Trophoblast cell (in vitro differentiated cells and primary cell): ENCODE measurements around the gene ARSI.
"Not testable (repeated sequence)": the region's sequence is repeated elsewhere in the genome, so short reads cannot be mapped to it uniquely, and the experiment has no call there.

ENCODE experiments used
- DNase-seq, 2 donors: peaks; one replicate each; pipeline ENCODE4 v3.0.0-alpha.2; 2016
- H2AFZ ChIP-seq: 2 replicates; pipeline ENCODE4 v1.6.1; 2013; ENCODE audit warnings: low read length, moderate library complexity, mild to moderate bottlenecking; ENCODE audit not compliant: insufficient read depth, poor library complexity
- H2AK5ac ChIP-seq: 2 replicates; pipeline ENCODE4 v1.6.1; 2013; ENCODE audit warnings: mild to moderate bottlenecking, low read length
- H2BK120ac ChIP-seq: 2 replicates; pipeline ENCODE4 v1.6.1; 2013; ENCODE audit warnings: low read length, mild to moderate bottlenecking, moderate library complexity; ENCODE audit not compliant: insufficient read depth, poor library complexity
- H2BK12ac ChIP-seq: 2 replicates; pipeline ENCODE4 v1.6.1; 2013; ENCODE audit warnings: mild to moderate bottlenecking, low read length, moderate library complexity
- H2BK5ac ChIP-seq: 2 replicates; pipeline ENCODE4 v1.6.1; 2013; ENCODE audit warnings: low read length, low read depth, moderate library complexity, mild to moderate bottlenecking; ENCODE audit not compliant: poor library complexity
- H3K14ac ChIP-seq: 2 replicates; pipeline ENCODE4 v1.6.1; 2013; ENCODE audit warnings: mild to moderate bottlenecking, low read length
- H3K18ac ChIP-seq: 2 replicates; pipeline ENCODE4 v1.6.1; 2013; ENCODE audit warnings: mild to moderate bottlenecking, low read length
- H3K23ac ChIP-seq: 2 replicates; pipeline ENCODE4 v1.6.1; 2013; ENCODE audit warnings: low read length
- H3K27ac ChIP-seq: 2 replicates; pipeline ENCODE4 v1.5.1; 2013; ENCODE audit warnings: low read depth, mild to moderate bottlenecking, inconsistent platforms, low read length, moderate library complexity
- H3K27me3 ChIP-seq: 2 replicates; pipeline ENCODE4 v1.6.1; 2013; ENCODE audit warnings: inconsistent platforms, mild to moderate bottlenecking, low read length, moderate library complexity; ENCODE audit not compliant: insufficient read depth
- H3K36me3 ChIP-seq, 2 experiments: 1 replicate in 1 of 2; 2 replicates in 1 of 2; pipeline ENCODE4 v1.6.1; 2013; ENCODE audit warnings: low read length in 2 of 2, mild to moderate bottlenecking in 2 of 2, moderate library complexity in 1 of 2; ENCODE audit not compliant: insufficient read depth in 2 of 2, control insufficient read depth in 1 of 2
- H3K4ac ChIP-seq: 2 replicates; pipeline ENCODE4 v1.6.1; 2013; ENCODE audit warnings: low read depth, mild to moderate bottlenecking, low read length, moderate library complexity
- H3K4me1 ChIP-seq, 2 experiments: 1 replicate in 1 of 2; 2 replicates in 1 of 2; pipeline ENCODE4 v1.6.1; 2013; ENCODE audit warnings: low read length in 2 of 2, mild to moderate bottlenecking in 2 of 2, moderate library complexity in 1 of 2; ENCODE audit not compliant: insufficient read depth in 2 of 2, control insufficient read depth in 1 of 2
- H3K4me2 ChIP-seq: 2 replicates; pipeline ENCODE4 v1.6.1; 2013; ENCODE audit warnings: inconsistent platforms, mild to moderate bottlenecking, low read length, moderate library complexity
- H3K4me3 ChIP-seq: 2 replicates; pipeline ENCODE4 v1.5.1; 2013; ENCODE audit warnings: mild to moderate bottlenecking, low read depth, low read length, inconsistent platforms
- H3K79me1 ChIP-seq: one replicate; pipeline ENCODE4 v1.6.1; 2013; ENCODE audit warnings: low read length
- H3K79me2 ChIP-seq: 2 replicates; pipeline ENCODE4 v1.6.1; 2013; ENCODE audit warnings: low read length, mild to moderate bottlenecking; ENCODE audit not compliant: control insufficient read depth, insufficient read depth, poor library complexity
- H3K9ac ChIP-seq: 2 replicates; pipeline ENCODE4 v1.6.1; 2013; ENCODE audit warnings: mild to moderate bottlenecking, low read length
- H3K9me3 ChIP-seq: 2 replicates; pipeline ENCODE4 v1.6.1; 2013; ENCODE audit warnings: low read depth, mild to moderate bottlenecking, control low read depth, inconsistent platforms, low read length; ENCODE audit not compliant: insufficient read depth
- H4K12ac ChIP-seq: 2 replicates; pipeline ENCODE4 v1.6.1; 2013; ENCODE audit warnings: low read depth, mild to moderate bottlenecking, low read length, moderate library complexity
- H4K8ac ChIP-seq: 2 replicates; pipeline ENCODE4 v1.6.1; 2013; ENCODE audit warnings: low read depth, mild to moderate bottlenecking, low read length, moderate library complexity
- H4K91ac ChIP-seq: one replicate; pipeline ENCODE4 v1.6.1; 2013; ENCODE audit warnings: low read depth, mild to moderate bottlenecking, low read length, moderate library complexity
- WGBS: extraction: QIAGEN DNeasy Blood & Tissue Kit; methylation state at CpG from one replicate; pipeline ENCODE4 v1.1.7; 2013; ENCODE audit warnings: missing lambda C conversion rate; ENCODE audit not compliant: insufficient read length, insufficient coverage; ENCODE audit errors: extremely low coverage; 5-methylcytosine and 5-hydroxymethylcytosine counted together

The ARSI gene

DNA sequence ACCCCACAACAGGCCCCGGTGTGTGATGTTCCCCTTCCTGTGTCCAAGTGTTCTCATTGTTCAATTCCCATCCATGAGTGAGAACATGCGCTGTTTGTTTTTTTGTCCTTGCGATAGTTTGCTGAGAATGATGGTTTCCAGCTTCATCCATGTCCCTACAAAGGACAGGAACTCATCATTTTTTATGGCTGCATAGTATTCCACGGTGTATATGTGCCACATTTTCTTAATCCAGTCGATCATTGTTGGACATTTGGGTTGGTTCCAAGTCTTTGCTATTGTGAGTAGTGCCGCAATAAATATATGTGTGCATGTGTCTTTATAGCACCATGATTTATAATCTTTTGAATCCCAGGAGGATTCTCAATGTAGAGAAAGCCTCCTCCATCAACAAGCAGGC is 54.2 kb downstream of the ARSI start:
- DNase-seq, H2BK12ac ChIP-seq, H3K27ac ChIP-seq, H3K79me1 ChIP-seq, H3K18ac ChIP-seq, H3K9ac ChIP-seq, H3K79me2 ChIP-seq, H4K12ac ChIP-seq, H2BK5ac ChIP-seq, H2AFZ ChIP-seq, H3K4me2 ChIP-seq, H2BK120ac ChIP-seq, H3K27me3 ChIP-seq, H3K23ac ChIP-seq, H3K4me3 ChIP-seq, H3K9me3 ChIP-seq, H4K8ac ChIP-seq, H3K14ac ChIP-seq, H2AK5ac ChIP-seq, H3K36me3 ChIP-seq, H4K91ac ChIP-seq, H3K4ac ChIP-seq: not testable (repeated sequence)
- peaks cover 15 to 16% of the 10 kb centered on the region in 2 experiments for H3K4me1 ChIP-seq
- no CpG with 5 or more reads among the region's 6 CpGs for WGBS

DNA sequence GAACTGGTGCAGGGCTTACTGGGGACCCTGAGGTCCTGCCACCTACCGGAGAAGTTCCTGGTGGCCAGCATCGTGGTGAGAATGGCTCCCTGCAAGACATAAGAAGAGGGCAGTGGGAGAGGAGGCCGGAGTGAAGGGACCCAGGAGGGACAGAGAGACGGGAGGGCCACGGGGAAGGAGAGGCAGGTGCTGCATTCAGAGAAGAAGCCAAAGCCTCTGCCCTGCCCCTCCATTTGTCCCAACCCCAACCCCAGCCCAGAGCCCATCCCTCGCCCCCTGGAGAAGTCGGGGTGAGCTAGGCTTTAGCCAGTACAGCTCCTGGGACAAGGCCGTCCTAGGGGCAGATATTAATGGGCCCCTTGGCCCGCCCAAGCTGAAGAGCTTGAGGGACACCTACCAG is 55.0 kb downstream of the ARSI start:
- Histone ChIP-seq H2BK120ac (no peak overlapping the region), H3K23ac (no peak overlapping the region), H3K18ac (no peak overlapping the region), H3K27ac (no peak overlapping the region), H3K27me3 (no peaks in the 10 kb centered on the region), H2AK5ac (no peak overlapping the region), H3K79me1 (no peaks in the 10 kb centered on the region), H4K91ac (no peak overlapping the region), H3K36me3 (no peaks in the 10 kb centered on the region), H3K79me2 (no peaks in the 10 kb centered on the region), H4K8ac (no peak overlapping the region), H3K14ac (no peak overlapping the region), H3K4me3 (no peak overlapping the region), H2BK5ac (no peak overlapping the region), H2BK12ac (no peak overlapping the region), H2AFZ (no peak overlapping the region), H3K4me1 (peaks cover 15 to 16% of the 10 kb centered on the region in 2 experiments), H4K12ac (no peak overlapping the region), H3K4me2 (no peak overlapping the region), H3K4ac (no peak overlapping the region), H3K9ac (no peak overlapping the region), H3K9me3 (no peaks in the 10 kb centered on the region)
- DNase-seq = no peak
- whole genome bisulfite sequencing = no CpG with 5 or more reads among the region's 9 CpGs

DNA sequence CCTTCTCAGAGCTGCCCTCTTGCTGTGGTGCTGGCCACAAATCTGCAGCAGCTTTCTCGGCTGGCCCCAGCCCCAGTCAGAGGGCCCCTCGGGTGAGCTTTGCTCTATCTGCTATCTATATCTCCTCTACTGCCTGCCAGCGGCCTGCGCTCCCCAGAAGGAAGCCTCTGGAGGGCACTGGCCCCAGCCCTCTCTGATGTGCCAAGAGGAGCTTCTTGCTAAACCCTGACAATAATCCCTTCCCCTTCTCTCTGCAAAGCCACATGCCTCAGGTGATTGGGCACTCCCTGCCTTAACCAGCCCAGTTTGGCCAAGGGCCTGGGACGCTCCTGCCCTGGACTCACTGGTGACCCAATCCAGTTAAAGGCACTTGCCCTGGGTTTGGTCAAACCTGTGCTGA is 55.9 kb downstream of the ARSI start:
- no CpG with 5 or more reads among the region's 5 CpGs for WGBS
- H4K91ac ChIP-seq = no peak overlapping the region

DNA sequence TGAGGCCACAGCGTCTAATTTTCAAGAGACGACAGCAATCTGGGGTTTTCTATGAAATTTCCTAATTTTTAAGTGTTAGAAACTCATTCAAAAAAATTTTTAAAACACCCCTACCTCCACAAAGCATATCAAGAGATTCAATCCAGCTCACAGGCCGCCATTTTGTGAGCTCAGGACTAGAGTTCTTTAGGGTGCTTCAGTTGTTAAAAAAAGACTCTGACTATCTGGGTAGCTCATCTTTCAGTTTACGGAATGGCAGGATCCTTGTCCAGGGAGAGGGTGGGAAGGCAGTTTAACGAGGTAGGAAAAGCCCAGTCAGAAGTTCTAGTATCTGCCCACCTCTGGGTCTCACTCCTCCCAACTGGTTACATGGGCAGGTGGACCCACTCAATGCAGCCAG is 56.3 kb downstream of the ARSI start:
- no CpG with 5 or more reads among the region's 5 CpGs for WGBS
- no peak overlapping the region for H3K14ac ChIP-seq
- H2AFZ ChIP-seq = no peak overlapping the region
- no peaks in the 10 kb centered on the region for H3K36me3 ChIP-seq
- no peak for DNase-seq
- no peak overlapping the region for H2AK5ac ChIP-seq
- H3K27me3 ChIP-seq = no peaks in the 10 kb centered on the region
- H3K9ac ChIP-seq = no peak overlapping the region
- no peak overlapping the region for H4K8ac ChIP-seq
- no peak overlapping the region for H2BK5ac ChIP-seq
- H2BK12ac ChIP-seq = no peak overlapping the region
- no peak overlapping the region for H3K18ac ChIP-seq
- no peaks in the 10 kb centered on the region for H3K79me2 ChIP-seq
- H3K27ac ChIP-seq = no peak overlapping the region
- H3K4me3 ChIP-seq = no peak overlapping the region
- peaks cover 15 to 16% of the 10 kb centered on the region in 2 experiments for H3K4me1 ChIP-seq
- no peak overlapping the region for H2BK120ac ChIP-seq
- no peaks in the 10 kb centered on the region for H3K9me3 ChIP-seq
- no peak overlapping the region for H3K4me2 ChIP-seq
- no peak overlapping the region for H4K91ac ChIP-seq
- H3K4ac ChIP-seq = no peak overlapping the region
- no peaks in the 10 kb centered on the region for H3K79me1 ChIP-seq
- H4K12ac ChIP-seq = no peak overlapping the region
- no peak overlapping the region for H3K23ac ChIP-seq

More for the DNA sequence above, 55.9 kb downstream of the ARSI start:
- Histone ChIP-seq H3K36me3 (no peaks in the 10 kb centered on the region), H3K4me1 (peaks cover 15 to 16% of the 10 kb centered on the region in 2 experiments), H3K4me3 (no peak overlapping the region), H3K4me2 (no peak overlapping the region), H4K8ac (no peak overlapping the region), H3K9me3 (no peaks in the 10 kb centered on the region), H4K12ac (no peak overlapping the region), H3K14ac (no peak overlapping the region), H3K9ac (no peak overlapping the region), H3K79me1 (no peaks in the 10 kb centered on the region), H3K23ac (no peak overlapping the region), H2BK12ac (no peak overlapping the region), H3K79me2 (no peaks in the 10 kb centered on the region), H2AFZ (no peak overlapping the region), H2BK120ac (no peak overlapping the region), H3K4ac (no peak overlapping the region), H3K27ac (no peak overlapping the region), H2BK5ac (no peak overlapping the region), H2AK5ac (no peak overlapping the region), H3K27me3 (no peaks in the 10 kb centered on the region), H3K18ac (no peak overlapping the region)
- no peak for DNase-seq
